ENCODE measurements around the gene GKN1.

The GKN1 gene

DNA sequence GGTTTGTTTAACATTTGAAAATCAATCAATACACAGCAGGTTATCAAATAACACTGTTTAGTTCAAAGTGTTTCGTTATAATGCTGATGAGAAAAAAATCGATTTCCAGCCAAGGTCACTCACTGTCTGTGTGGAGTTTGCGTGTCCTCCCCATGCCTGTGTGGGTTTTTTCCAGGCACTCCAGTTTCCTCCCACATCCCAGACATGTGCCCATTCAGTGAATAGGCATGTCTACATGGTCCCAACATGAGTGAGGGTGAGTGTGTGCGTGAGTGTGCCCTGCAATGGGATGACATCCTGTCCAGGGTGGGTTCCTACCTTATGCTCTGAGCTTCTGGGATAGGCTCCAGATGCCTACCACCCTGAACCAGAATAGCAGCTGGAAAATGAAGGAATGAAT, 13.1 kb upstream of the GKN1 start:
- no peak for DNase-seq (ENCODE audit: low spot score)

DNA sequence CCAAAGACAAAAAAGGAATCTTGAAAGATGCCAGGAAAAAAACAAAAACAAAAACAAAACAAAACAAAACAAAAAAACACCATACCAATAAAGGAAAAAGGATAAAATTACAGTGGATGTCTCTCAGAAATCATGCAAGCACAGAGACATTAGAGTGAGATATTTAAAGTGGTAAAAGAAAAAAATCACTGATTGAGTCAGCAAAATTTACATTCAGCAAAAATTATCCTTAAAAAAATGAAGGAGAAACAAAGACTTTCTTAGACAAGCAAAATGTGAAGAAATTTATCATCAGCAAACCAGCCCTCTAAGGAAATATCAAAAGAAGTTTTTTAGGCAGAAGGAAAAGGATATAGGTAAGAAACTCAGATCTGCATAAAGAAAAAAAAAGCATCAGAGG, 10.2 kb upstream of the GKN1 start:
- no peak for DNase-seq (ENCODE audit: low spot score)

DNA sequence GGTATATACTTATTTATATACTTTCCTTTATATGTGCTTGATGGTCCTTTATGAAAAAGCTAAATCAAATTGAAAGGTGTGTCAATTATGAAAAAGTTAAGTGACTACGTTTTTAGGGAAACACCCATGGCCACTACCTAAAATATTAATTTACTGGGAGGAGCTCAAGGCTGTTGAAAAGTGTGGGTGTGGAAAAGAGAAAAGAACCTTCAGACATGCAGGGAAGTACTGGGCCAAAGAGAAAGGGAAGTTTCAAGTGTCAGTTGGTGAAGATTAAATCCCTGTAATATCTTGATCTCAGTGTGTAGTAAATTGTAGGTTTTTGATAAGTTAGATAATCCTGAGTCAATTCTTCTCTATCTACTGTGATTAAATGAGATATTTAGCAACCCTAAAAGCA, 6.2 kb upstream of the GKN1 start:
- DNase-seq (ENCODE audit: low spot score), result no peak

DNA sequence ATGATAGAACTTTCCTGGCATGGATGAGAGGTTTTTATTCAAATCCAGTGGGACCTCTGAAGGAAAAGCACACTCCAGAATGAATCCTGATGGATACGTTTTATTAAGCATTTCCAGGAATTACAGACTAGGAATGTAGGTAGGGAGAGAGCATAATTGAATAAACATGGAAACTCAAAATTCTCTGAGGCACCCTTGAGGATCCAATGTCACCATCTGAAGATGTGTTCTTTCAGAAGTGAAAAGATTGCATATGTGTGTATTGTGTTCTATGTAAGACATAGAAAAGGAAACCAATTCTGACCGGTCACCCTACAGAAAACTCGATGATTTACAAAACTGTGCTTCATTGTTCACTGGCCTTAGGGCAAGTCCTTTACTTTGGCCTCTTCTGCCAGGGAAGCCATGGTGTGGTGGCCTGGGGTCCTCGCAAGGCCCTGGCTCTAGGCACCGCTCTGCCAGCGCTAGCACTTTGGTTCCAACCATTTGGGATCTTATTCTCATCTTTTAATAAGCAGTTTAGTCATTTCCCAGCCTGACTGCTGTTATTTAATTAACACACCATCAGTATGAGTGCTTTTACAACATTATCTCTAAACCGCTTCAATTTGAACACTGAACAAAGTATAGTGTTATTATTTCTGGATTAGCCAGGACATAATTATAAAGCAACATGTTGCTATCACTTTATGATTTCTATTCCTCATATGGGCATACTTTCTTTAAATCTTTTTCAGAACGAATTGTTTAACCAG, 4.5 kb upstream of the GKN1 start:
- DNase-seq (ENCODE audit: low spot score), result no peak

DNA sequence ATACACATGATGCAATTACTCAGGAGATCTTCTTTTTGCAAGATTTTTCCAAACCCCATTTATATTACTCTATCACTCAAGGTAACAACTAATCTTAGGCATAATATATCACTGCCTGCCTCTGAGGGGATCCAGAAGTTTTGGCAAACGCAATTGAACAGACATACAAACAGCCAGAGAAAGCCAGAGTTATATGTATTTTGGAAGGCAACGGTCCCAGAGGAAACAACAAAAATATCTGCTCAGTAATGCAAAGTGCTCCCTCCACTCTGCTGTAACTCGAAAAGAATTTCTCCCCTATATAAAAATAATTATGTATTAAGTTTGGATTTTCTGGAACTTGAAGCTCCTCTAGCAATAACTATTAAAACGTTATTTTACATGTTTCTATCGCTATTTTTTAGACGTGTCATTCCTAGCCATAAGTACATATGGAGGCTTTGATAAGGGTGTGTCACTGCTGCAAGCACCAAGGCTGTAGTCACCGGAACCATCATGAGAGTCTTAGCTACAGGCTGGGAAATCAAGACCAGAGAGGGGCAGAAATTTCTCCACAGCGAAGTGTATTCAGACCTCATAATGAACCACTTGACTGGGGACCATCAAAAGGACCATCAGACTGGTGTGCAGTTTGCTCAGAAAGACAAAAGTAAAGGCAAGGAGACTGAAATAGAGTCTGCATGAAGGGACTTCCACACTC, 3.7 kb upstream of the GKN1 start:
- no peak for DNase-seq (ENCODE audit: low spot score)

DNA sequence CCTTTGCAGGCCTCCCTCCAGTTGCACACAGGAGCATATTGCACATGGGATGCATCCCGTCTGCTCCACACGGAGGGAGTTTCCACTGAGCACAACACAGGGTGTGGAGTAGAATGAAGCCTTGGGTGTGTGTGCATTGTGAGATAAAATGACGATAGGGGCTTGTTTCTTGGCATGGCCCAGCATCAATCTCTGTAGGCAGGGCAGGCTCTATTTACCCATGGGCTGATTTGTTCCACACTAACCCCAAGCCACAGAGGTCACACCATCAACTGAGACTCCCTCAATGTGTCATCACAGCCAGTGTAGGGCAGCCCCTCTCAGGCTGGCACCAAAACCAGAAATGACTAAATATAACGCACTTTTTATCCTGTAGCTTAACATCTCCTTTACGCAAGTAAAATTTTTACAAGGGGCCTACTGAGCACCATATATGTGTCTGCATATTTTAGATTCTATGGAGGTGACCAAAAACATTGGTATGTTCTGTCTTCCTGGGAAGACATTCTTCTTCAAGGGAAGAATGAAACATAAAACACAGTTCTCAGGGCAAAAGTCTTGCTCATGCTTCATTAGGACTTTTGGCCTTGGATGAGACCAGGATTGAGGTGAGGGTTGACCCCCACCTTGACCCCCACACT, 2.7 kb upstream of the GKN1 start:
- DNase-seq (ENCODE audit: low spot score), result no peak

DNA sequence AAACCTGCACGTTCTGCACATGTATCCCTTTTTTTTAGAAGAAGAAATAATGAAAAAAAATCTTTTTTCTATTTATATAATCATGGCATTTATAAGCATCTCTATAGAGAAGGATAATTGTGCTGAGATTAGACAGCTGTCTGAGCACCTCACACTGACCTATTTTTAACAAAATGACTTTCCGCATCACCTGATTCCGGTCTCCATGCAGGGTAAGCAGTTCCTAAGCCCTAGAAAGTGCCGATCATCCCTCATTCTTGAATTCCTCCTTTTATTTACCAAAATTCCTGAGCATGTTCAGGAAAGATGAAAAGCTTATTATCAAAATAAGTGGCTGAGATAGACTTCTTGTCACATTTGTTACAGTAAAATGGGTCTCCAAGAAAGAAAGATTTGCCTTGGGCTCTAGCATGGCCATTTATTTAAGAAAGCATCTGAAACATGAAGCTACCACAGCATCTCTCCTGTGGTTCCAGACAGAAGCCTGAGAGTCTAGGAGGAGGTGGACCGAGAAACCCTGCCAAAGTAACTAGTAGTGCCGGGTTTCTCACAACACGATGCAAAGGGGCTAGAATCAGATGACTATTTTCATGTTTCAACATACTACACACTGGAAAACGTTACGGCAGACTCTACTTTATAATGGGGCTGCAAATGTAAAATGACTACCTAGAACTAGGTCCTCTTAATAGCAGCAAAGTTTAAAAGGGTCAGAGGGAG, 670 bp downstream of the GKN1 start:
- no peak for DNase-seq (ENCODE audit: low spot score)

DNA sequence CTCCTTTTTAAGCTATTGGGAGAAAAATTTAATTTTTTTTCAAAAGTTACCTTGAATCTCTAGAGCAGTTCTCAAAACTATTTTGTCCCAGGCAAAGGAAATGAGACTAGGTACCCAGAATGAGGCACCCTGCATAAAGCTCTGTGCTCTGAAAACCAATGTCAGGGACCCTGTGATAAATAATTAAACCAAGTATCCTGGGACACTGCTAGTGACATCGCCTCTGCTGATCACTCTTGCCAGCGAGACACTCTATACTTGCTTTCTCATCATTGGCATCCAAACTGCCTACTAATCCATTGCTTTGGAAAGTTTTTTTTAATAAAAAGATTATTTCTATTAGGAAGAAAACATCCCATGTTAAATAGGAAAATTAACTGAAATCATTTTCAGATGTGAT, 1.4 kb downstream of the GKN1 start:
- no peak for DNase-seq (ENCODE audit: low spot score)

DNA sequence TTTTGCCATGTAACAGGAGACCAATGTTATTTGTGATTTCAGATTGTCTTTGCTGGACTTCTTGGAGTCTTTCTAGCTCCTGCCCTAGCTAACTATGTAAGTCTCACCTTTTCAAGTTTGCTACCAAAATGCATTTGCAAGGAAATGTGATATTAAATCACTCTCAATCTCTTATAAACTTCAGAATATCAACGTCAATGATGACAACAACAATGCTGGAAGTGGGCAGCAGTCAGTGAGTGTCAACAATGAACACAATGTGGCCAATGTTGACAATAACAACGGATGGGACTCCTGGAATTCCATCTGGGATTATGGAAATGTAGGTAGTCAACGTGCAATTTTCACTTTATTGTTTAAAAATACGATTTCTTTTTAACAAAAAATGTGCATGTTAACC, 3.0 kb downstream of the GKN1 start:
- no peak for DNase-seq (ENCODE audit: low spot score)

DNA sequence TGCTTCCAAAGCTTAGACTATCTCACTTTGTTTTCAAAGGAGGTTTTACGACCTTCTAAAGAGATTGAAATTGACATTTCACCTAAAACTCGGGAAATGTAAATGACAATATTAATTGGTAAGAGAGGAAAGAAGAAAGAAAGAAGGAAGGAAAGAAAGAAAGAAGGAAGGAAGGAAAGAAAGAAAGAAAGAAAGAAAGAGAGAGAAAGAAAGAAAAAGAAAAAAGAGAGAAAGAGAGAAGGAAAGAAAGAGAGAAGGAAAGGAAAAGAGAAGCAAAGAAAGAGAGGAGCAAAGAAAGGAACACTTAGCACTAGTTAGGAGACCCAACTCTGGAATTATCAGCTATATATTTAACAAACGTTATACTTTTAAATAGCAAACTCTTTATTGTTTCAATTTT, 3.7 kb downstream of the GKN1 start:
- no peak for DNase-seq (ENCODE audit: low spot score)

DNA sequence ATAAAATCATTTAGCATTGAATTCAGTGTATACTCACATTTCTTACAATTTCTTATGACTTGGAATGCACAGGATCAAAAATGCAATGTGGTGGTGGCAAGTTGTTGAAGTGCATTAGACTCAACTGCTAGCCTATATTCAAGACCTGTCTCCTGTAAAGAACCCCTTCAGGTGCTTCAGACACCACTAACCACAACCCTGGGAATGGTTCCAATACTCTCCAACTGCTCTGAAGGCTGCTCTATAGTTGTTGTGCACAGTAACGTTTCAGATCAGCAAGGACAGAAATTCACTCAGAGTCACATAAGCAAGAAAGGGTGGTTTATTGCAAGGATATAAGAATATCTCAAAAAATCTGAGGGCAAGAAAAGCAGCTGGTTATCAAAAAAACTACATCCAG, 6.5 kb downstream of the GKN1 start:
- no peak for DNase-seq (ENCODE audit: low spot score)

DNA sequence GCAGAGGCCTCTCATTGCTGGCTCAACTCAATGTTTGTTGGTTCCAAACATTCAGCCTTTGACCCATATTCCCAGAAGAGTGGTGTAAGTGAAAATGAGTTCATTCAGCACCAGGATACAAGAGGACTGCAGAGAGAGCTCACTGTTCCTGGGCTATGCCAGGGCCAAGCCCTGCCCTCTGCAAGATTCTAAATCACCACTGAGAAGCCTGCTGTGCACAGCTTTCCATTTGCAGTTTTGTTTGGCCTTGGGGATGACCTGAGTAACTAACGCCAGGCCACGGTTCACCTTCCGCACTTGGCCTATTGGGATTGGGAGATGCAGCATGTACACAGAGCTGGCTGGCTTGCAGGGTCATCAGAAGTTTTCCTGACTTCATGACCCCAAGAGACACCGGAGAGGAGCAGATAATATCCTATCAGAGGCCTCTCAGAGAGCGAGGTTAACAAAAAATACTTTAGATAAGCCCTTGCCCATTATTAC, 12.6 kb downstream of the GKN1 start:
- DNase-seq (ENCODE audit: low spot score), result no peak

DNA sequence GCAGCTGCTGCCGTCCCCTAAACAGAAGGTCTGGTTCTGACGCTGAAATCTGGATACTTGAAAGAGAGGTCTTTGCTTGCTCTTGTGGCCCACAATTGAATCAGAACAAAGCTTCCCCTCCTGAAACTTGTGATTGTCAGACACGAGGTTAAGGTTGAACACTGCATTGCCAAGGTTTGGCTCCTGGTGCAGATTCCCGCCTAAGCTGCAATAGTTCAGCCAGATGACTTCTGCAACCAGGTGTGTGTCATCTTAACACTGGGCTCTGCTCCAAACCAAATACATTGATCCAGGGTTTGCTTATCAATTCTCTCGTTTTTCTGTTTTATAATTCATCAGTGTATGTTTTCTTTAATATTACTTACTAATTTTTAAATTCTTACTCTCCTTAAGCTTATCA, 14.6 kb downstream of the GKN1 start:
- DNase-seq (ENCODE audit: low spot score), result no peak

DNA sequence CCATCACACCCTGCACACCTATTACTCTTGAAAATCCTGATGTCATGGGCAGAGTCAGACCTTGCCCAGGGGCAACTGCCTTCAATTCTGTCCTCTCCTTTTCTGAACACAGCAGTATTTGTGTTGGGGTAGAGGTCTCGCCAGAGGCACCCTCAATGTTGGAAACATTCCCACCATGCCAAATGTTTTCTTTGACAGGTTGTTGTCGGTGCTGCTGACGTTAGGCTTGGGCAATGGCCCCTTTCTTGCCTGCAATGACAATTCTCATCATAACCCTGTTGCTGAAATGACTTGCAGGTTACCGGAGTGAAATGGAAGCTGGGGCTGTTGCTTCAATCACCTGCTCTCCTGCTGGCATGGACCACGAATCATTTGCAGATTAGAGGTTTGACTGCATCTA, 17.9 kb downstream of the GKN1 start:
- no peak for DNase-seq (ENCODE audit: low spot score)

DNA sequence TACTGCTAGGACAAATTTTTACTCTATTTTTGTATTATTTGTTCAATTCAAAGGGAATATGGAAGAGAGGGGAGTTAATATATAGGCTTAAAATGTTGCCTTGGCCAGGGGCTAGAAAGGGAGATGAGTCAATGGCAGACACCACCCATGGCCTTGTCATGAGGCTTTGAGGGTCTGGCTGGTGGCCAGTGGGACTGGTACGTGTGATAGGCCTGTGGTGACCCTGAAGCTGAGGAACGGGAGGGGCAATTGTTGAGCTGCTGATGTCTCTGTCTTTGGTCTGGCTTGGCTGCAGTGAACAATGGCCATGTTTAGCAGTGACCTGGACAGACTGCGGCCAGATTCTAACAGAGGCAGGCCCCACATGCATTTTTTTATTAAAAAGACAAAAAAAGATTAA, 18.5 kb downstream of the GKN1 start:
- DNase-seq (ENCODE audit: low spot score), result no peak

DNA sequence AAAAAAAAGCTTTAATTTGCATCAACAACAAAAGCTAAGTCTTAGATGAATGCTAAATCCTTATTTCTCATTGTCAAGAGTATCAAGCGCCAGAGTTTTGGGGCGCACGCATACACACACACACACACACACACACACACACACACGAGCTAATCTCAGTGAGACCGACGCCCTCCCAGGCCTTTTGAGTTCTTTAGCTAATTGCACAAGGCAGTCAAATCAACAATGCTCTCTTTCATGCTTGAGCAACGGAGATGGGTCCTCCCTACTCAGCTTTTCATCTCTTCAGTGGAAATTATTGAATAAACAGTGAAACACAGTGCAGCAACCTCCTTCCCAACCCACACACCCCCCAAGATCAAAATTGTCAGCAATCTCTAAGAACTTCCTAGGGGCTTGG, 19.2 kb downstream of the GKN1 start:
- no peak for DNase-seq (ENCODE audit: low spot score)

DNA sequence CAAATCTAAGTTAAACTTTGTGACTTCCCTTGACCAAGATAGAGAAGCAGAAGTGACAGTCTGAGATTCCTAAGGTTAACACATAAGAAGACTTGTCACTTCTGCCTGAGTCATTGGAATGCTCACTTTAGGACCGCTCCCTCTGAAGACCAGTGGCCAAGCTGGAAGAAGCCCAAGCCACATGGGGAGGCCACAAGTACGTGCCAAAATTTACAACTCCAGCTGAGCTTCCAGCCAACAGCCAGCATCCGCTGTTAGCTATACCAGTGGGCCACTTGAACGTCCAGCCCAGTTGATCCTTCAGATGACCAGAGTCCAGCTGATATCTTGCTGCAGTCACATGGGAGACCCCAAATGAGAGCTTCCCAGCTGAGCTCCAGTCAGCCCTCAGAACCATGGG, 20.4 kb downstream of the GKN1 start:
- no peak for DNase-seq (ENCODE audit: low spot score)

DNA sequence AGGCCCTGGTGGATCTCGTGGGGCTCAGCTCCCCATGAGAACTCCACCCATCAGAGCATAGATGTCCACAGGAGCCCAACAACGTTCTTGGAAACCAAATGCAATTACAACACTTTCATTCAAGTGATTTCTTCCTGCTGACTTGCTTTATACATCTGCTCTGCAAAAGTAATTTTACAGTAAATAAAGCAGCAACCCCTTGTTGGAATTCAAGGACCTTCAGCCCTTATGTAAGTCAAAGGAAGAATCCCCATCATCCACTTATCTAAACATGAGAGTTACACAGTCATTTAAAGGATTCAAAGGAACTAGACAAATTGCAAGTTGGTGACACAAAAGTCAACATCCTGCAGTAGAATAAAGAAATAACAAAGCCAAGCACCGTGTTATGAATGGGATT, 21.5 kb downstream of the GKN1 start:
- no peak for DNase-seq (ENCODE audit: low spot score)

DNA sequence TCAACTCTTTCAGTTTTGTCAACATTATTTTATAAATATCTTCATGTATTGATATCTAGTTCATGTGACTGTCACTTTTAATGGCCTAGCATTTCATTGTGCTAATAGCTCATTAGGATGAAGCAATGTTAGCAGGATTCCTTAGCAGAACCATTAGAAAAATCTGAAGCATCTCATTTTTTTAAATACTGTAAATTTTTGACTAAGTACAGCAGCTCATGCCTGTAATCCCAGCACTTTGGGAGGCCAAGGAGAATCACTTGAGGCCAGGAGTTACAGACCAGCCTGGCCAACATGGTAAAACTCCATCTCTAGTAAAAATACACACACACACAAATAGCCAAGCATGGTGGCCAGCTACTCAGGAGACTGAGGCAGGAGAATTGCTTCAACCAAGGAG, 23.0 kb downstream of the GKN1 start:
- no peak for DNase-seq (ENCODE audit: low spot score)

DNA sequence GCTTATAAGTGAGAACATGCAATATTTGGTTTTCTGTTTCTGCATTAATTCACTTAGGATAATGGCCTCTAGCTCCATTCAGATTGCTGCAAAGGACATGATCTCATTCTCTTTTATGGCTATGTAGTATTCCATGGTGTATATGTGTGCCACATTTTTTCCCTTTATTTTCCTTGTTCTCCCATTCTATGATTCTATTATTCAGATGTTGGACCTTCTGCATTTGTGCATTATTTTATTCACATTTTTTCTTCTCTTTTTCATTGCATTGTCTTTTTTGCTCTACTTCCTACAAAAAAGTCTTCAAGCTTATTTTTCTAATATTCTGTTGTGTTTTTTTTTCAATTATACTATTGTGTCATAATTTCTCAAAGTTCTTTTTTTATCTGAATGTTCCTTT, 27.4 kb downstream of the GKN1 start:
- no peak for DNase-seq (ENCODE audit: low spot score)

DNA sequence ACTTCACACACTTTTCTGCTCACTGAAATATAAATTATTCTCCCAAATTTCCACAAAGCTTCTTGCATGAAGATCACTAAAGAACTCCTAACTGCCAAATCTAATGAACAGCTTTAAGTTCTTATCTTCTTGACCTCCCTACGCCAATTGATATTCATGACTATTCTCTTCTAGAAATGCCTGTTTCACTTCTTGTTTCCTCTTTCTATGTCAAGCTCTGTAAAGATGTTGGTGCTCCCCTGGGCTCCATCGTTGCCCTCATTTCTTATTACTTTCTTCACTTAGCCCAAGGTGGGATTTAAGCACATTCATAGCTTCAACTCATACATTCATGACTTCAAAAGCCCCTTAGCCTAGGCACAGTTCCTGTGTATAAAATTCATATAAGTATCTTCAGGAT, 29.3 kb downstream of the GKN1 start:
- DNase-seq (ENCODE audit: low spot score), result no peak

DNA sequence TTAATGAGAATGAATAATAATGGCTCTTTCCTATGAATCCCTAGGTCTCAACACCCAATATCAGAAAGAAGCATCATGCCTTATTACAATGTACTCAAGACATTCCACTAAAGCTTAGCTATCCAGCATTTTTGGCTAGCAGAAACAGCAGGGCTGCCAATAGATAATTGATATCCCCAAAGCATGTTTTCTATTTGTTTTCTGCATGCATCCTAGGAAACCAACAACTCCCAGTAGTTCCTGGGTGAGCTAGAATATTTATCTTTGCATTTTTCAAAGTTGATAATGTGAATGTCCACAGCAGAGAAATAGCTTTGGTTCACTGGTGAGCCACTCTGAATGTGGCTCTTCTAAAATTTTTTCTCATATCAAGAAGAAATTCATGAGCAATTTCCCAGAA, 32.7 kb downstream of the GKN1 start:
- no peak for DNase-seq (ENCODE audit: low spot score)

DNA sequence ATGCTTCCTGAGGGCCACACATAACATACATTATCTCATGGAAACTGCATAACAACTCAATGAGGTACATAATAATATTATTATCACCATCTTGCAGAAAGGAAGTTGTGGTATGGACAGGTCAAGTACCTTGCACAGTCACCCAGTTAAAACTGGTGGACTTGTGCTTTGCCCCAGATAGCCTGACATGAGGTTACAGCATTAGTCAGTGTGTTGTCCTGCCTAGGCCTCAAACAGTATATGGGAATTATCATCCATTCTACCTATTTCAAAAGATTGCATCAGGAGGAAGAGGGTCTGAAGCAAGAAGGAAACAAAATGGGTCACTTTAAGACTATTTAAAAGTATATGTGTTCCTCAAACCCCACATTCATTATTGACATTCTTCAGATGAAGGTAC, 33.2 kb downstream of the GKN1 start:
- DNase-seq (ENCODE audit: low spot score), result no peak
